Activated gamma-delta T cell (primary cell): ENCODE data around the gene HLCS.

Experiments
- DNase-seq: peaks from one replicate; lab custom pipeline; 2025; lab: John Stamatoyannopoulos, UW

The HLCS gene

GRCh38 chr21:36722370-36723368 is 243.8 kb downstream of the HLCS start:
- no peak for DNase-seq

- no peak for DNase-seq
Observed at GRCh38 chr21:36721817-36722216, 244.7 kb downstream of the HLCS start.

- DNase-seq, result no peak
Observed at GRCh38 chr21:36719614-36720013, 246.9 kb downstream of the HLCS start.

GRCh38 chr21:36718951-36719501 is 247.4 kb downstream of the HLCS start:
- no peak for DNase-seq

GRCh38 chr21:36717976-36718375 is 248.5 kb downstream of the HLCS start:
- DNase-seq, result no peak

- no peak for DNase-seq
Observed at GRCh38 chr21:36716836-36717235, 249.6 kb downstream of the HLCS start.

- DNase-seq, result no peak
Observed at GRCh38 chr21:36716387-36716786, 250.1 kb downstream of the HLCS start.

GRCh38 chr21:36713746-36714145 is 252.7 kb downstream of the HLCS start:
- no peak for DNase-seq

GRCh38 chr21:36710729-36711048 is 255.8 kb downstream of the HLCS start:
- DNase-seq, result no peak

GRCh38 chr21:36709868-36710728 is 256.4 kb downstream of the HLCS start:
- DNase-seq, result no peak

- no peak for DNase-seq
Observed at GRCh38 chr21:36709030-36709867, 257.2 kb downstream of the HLCS start.

- DNase-seq, result no peak
Observed at GRCh38 chr21:36708286-36709029, 258.0 kb downstream of the HLCS start.

GRCh38 chr21:36707763-36708285 is 258.6 kb downstream of the HLCS start:
- DNase-seq, result no peak

GRCh38 chr21:36706951-36707762 is 259.3 kb downstream of the HLCS start:
- no peak for DNase-seq

- no peak for DNase-seq
Observed at GRCh38 chr21:36706482-36706852, 260.0 kb downstream of the HLCS start.

GRCh38 chr21:36705679-36706481 is 260.6 kb downstream of the HLCS start:
- no peak for DNase-seq

GRCh38 chr21:36704958-36705678 is 261.4 kb downstream of the HLCS start:
- DNase-seq, result no peak

GRCh38 chr21:36704281-36704957 is 262.1 kb downstream of the HLCS start:
- DNase-seq, result no peak
